GM19468 (cell line): Measurements from ENCODE around the gene SFXN5.
"Not testable (repeated sequence)": the region's sequence is repeated elsewhere in the genome, so short reads cannot be mapped to it uniquely, and the experiment has no call there.

Experiments used
- ATAC-seq: cut with Tn5 transposase; IDR thresholded peaks from one replicate; pipeline ENCODE4 v1.9.1; 2021; ENCODE audit warnings: mild to moderate bottlenecking, moderate library complexity, moderate number of reproducible peaks; ENCODE audit not compliant: unreplicated experiment; ENCODE audit errors: extremely low read depth

The SFXN5 gene

DNA sequence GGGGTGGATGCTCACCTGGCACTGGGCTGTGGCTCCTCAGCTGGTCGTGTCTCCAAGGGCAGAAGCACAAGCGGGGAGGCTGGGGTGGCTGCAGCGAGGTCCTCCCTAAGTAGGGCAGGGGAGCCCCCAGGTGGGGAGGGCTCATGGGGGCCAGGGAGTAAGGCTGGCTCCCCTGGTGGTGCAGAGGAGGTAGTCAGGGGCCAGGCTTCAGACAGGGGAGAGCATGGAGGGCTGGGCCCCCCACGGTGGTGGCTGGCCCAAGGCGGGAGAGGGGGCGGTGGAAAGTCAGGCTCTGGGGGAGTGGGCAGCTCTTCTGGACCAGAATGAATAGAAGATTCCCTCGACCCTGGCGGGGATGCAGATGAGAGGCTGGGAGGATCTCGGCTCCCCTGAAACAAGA, 8.1 kb upstream of the SFXN5 start:
- no peak for ATAC-seq

DNA sequence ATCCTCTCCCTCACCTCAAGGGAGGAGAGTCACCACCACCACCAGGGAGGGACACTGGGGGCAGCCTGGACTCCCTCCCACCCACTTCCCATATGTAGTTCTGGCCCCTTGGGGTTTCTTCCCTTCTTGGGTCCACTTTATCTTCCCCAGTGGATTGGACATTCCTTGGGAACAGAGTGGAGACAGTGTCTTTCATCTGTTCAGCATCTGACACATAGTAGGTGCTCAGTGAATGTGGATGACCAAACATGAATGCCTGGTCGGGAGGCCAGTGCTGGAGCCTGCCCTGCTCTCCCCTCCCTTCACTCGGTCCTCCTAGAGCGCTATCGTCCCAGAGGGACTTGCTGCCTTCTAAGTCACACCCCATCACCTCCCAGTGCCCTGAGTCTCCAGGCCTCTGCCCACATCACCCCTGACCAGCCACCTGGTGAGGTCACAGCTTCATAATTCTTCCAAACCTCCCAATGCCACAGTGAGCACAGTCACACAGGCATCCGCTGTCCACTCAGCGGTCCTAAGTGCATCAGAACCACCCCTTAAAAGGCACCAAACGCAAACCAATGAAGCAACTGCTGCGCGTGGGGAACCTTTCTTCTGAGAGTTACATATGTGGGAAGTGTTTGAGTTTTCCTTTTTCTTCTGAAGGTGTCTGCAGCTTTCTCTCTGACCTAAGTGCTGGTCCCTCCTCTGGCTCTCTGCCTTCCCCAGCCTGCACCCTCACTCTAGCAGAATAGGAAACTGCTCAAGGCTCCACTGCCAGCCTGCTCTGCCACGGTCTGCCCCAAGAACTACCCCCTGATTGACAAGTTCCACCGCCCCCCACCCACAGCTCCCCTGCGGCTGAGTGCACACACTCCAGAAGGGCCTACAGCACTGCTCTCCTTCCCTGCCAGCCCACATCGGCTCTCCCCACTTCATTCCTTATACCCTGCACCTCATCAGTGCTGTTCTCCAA, 7.2 kb upstream of the SFXN5 start:
- no peak for ATAC-seq

GRCh38 chr2:73077424-73077795, 5.9 kb upstream of the SFXN5 start:
- no peak for ATAC-seq

DNA sequence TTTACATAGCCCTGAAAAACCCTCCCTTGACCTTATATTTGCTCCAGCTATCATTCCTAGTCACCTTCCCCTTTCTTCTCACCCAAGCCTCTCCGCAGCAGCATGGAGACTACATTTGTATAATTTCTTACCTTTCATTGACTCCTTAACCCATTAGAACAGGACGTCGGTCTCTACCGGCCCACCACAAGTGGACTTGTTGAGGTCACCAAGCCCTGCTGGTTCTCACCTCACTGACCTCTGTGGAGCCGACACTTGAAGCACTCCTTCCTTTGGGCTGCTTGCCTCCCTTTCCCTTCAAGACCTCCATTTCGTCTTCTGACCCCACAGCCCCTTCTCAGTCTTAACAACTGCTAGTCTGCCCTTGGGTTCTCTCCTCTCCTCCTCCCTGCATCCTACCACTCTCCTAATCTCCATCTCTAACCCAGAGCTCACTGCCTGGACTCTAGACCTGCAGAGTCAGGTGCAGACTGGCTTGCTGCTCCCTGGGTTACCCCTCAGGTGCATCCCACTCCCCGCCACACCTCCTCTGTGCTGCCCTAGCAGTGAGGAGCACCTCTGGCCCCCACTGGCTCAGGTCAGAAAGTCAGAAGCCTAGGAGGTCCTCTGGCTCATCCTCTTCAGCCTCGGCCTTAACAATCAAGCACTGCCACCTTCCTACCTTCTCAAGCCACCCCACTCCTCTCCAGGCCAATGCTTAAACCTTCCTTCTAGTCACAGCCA, 5.3 kb upstream of the SFXN5 start:
- ATAC-seq = no peak

- no peak for ATAC-seq
Observed at GRCh38 chr2:73075477-73076373, 4.2 kb upstream of the SFXN5 start.

DNA sequence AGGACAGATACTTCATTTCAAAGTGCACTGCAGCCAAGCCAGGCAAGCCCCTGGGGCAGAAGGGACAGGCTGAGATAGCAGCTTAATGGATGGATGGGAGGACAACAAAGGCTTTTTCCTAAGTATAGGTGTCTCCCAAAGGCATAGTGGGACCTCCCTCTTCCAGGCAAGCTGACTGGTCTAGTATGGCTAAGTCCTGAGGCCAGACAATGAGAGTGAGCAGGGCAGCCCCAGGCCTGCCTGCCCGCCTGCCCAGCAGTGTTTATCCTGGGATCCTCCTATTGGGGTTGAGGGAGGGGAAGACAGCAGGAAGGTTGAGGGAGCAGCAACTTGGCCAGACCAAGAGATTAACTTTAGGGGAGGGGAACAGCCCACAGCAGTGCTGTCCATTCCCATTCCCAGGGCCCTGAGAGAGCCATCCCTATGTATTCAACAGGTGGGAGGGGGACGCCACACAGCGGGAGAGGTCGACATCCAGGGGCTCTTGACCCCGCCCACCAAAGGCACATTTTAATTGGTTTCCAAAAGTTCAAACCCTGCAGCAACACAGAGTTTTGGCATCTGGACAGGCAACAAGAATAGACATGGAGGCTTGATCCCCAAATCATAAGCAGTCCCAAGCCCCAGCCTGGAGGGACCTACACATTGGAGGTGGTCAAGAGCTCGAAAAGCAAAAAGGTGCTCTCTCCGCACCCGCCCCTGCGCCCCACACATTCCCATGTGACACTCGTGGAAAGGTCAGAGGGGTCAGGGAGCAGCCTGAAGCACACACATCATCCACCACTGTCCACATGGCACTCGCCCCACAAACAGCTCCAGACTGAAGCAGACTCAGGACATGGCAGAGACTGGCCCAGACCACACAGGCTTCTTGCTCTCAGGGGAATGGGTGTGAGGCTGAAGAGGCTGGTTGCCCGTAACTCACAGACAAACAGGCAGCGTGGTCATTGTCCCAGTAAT, 2.9 kb upstream of the SFXN5 start:
- ATAC-seq = no peak

DNA sequence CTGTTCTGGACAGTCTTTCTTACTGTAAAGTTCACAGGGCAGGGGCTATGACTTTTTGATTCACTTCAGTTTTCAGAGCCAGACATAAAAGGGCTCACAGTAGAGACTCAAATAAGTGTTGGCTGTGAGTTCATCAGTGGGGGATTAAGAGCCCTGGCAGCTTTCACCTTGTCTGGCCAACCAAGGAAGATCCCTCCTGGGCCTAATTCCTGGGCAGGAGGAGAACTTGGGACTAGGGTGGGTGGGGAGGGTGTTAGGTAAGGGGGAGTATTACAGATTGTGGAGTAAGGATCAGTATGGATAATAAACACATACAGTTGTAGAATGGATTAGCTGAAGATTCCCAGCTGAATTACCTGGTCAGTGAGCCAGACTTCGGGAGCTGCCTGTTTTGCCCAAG, 904 bp upstream of the SFXN5 start:
- ATAC-seq = no peak

DNA sequence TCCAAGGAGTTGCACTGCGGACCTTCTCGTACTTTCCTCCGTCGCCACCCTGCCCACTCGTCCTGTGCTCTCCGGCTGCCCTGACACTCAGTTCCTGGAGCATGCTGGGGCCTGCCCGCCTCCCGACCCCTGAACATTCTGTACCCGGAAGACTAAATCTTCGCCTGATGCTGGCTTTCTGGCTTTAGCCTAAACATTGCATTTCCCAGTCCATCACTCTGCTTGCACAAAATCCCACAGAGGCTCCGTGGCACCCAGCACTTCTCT, 550 bp upstream of the SFXN5 start:
- ATAC-seq = no peak

DNA sequence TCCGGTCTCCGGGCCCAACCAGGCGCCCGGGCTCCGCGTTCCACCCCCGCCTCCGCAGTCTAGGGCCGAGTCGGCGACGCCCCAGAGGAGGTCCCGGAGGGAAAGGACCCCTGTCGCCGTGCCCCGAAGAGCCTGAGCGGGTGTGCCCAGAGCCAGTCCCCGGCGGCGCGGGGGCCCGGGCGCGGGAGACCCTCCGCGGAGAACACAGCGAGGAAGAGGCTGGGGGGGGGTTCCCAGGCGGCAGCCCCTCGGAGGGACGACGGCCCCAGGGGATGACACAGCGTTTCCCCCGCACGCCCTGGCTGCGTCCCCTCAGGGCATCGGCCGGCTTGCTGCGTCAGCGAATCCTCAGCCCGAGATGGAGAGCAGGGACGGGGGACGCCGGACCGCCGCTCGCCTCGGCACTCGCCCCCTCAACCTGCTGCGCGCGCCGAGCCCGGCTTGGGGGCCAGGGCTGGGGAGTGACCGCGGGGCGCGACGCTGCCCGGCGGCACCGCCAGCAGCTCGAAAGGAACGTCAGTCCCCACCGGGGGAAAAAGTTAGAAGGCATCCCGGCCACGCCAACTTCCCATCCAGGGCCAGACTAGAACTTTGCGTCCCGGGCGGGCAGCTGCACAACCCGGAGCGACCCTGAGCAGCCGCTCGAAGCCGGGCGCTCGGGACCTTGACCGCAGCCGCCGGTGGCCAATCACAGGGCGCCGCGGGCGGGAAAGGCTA, 711 bp downstream of the SFXN5 start:
- no peak for ATAC-seq

DNA sequence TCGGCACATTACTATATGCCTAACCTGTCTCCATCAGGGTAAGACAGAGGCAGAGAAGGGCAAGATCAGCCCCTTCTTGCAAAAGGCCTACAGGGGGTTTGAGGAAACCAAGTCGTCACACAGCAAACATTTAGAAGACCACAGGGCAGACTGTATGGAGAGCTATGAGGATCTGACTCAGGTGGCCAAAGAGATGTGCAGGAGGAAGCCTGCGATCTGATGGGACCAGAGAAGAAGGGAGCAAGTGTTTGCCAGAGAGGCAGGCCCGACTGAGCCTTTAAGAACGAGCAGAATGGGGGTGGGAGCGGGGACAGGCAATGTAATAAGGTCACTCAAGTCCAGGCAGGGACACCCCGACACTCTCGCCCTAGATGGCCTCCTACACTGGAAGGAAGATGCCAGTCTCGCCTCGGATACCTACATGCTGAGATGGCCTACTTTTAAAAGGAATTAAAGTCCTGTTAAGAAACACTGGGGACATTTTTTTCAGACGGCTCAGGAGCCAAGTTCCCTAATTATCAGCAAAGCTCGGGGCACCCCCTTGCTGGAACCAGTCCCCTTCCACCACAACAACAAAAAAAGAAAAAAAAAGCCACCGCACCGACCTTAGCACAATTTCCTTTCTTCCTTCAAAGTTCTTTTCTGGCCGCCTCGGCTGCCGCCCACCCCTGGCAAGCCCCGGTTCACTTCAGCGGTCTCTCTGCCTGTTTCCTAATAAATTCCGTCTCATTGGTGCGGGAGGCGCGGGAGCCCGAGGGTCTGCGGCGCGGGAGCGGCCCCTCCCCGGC, 1.5 kb downstream of the SFXN5 start:
- ATAC-seq = no peak

- ATAC-seq = no peak
Observed at GRCh38 chr2:73069041-73069854, 2.3 kb downstream of the SFXN5 start.

DNA sequence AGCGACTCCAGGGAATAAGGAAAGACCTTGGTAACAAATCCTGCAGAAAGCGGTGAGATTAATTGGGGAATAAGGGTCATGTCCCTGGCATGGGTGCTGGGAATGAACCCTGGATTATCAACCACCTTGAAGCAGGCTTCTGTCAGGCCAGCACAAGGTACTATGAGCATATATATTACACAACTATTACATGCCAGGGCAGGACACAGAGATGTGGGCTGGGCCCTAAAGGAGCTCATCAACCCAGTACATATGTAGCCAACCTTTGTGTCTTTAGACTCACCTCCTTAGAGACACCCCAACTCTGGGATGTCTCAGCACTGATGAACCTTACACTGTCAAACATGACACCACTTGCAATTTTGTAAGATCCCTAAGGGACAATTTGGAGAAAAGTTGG, 3.4 kb downstream of the SFXN5 start:
- no peak for ATAC-seq

DNA sequence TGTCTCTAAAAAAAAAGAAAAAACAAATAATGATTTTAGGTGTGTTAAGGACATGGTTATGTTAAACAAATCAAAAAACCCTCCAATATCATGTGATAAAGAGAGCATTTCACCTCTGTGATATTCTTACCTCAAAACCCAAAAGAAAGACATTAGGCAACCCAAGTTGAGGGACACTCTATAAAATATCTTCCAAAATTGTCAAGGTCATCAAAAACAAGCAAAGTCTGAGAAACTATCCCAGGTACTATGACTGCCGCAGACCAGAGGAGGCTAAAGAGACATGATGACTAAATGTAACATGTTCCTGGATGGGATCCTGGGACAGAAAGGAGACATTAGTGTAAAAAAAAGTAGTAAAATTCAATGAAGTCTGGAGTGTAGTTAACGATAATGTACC, 4.5 kb downstream of the SFXN5 start:
- no peak for ATAC-seq

DNA sequence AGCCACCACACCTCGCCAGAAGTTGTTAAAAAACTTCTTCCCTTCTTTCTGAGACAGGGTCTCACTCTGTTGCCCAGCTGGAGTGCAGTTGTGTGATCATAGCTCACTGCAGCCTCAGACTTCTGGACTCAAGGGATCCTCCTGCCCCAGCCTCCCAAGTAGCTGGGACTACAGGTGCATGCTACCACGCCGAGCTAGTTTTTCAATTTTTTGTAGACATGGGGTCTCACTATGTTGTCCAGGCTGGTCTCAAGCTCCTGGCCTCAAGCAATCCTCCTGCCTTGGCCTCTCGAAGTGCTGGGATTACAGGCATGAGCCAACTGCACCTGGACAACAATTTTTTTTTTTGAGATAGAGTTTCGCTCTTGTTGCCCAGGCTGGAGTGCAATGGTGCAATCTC, 6.4 kb downstream of the SFXN5 start:
- ATAC-seq = not testable (repeated sequence)

- no peak for ATAC-seq
Observed at GRCh38 chr2:73063909-73064875, 7.3 kb downstream of the SFXN5 start.

- no peak for ATAC-seq
Observed at GRCh38 chr2:73063472-73063871, 8.0 kb downstream of the SFXN5 start.
